ENCODE measurements around the gene GFRA4. TPM values are rescaled to one million over a fixed set of nuclear protein-coding genes. Genes with fewer than 3 reads are reported as not detected.

Gene GFRA4
- total RNA-seq, 2 experiments from 2014 or later, result not detected

- no peaks in the 10 kb centered on the region for H3K4me1 Mint-ChIP-seq (ENCODE audit: low read depth)
- H3K27me3 Mint-ChIP-seq, result no peaks in the 10 kb centered on the region
- no peak overlapping the region for H3K27ac Mint-ChIP-seq
- H3K36me3 Mint-ChIP-seq, result no peaks in the 10 kb centered on the region
- H3K9me3 Mint-ChIP-seq, result no peaks in the 10 kb centered on the region
- ChIA-PET CTCF (interaction anchor here (0.9 kb wide), 1 partner anchor 8 kb away, joined by 4 read pairs; no protein-coding TSS in a partner anchor), POLR2A (no interaction called here)
- intact Hi-C loops (cut with micrococcal nuclease), result no loop called here
- no peak overlapping the region for H3K4me3 Mint-ChIP-seq
- no peak for DNase-seq
Measured at GRCh38 chr20:3702611-3703391, 39.6 kb upstream of the GFRA4 start.

DNA sequence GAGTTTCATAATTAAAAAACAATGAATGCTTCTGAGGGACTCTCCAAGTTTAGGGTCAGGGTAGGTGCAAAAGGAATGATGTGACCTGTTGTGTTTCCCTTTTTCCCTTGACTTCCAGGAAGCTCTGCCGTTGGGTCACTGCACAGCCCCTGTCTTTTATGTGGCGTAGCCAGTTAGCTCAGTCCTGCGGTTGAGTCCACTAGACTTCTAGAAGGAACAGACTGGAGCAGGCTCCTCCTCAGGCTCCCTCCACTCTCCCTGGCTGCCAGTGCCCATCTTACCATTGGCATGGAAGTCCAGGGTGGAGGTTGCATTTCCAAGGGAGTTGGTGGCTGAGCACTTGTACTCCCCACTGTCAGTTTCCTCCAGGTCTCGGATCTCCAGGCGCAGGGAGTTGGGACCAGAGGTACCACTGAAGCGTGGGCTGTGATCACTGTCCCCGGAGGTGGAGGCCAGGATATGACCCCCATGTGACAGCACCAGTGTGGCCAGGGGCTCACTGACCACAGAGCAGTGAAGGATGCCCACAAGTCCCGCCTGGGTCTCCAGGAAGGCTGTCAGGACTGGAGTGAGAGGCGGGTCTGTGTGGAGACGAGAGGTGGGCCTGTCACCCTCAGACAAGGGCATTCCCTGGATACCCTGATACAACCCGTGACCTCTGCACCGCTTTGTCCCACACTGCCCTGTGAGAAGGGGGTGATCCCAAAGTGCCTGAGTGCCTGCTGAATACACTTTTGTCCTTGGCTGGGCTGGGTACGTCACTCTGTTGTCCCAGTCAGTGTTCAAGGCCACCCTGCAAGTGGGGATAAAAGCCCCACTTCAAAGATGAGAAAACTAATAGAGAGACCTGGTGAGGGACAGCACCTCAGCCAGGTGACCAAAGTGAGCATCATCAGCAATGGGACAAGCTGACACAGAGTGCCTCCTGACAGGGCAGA, 38.1 kb upstream of the GFRA4 start:
- CTCF ChIA-PET, result interaction anchor here (0.9 to 1.5 kb wide), 2 partner anchors 9 to 10 kb away, joined by 4 read pairs; no protein-coding TSS in a partner anchor
- POLR2A ChIA-PET, result no interaction called here
- no peaks in the 10 kb centered on the region for H3K27me3 Mint-ChIP-seq
- intact Hi-C loops (cut with micrococcal nuclease), result no loop called here
- DNase-seq, result no peak
- H3K9me3 Mint-ChIP-seq, result peaks cover 2% of the 10 kb centered on the region
- no peak overlapping the region for H3K4me3 Mint-ChIP-seq
- no peaks in the 10 kb centered on the region for H3K4me1 Mint-ChIP-seq (ENCODE audit: low read depth)
- H3K36me3 Mint-ChIP-seq, result no peaks in the 10 kb centered on the region
- H3K27ac Mint-ChIP-seq, result no peak overlapping the region

DNA sequence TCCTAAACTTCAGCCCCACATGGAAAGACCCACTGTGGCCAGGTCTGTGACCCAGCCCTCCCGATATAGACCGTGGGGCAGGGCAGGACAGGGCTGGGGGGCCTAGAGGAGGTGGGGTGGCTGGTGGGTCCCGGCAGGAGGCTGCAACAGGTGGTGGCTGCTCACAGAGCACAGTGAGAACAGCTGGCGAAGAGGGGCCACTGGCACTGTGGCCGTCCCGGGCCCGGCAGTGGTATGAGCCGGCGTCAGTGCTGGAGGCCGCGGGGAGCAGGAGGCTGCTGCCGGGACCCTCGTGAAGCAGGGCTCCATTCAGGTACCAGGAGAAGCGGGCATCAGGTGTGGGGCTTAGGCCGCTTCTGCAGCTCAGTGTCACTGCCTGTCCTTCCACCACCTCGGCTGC, 35.8 kb upstream of the GFRA4 start:
- ChIA-PET CTCF (interaction anchor here (0.8 to 1.1 kb wide), 2 partner anchors 22 to 28 kb away, joined by 3 read pairs; no protein-coding TSS in a partner anchor), POLR2A (no interaction called here)
- Mint-ChIP-seq H3K27me3 (no peaks in the 10 kb centered on the region), H3K4me3 (no peak overlapping the region), H3K36me3 (no peaks in the 10 kb centered on the region), H3K27ac (no peak overlapping the region), H3K4me1 (ENCODE audit: low read depth) (no peaks in the 10 kb centered on the region), H3K9me3 (peaks cover 3% of the 10 kb centered on the region)
- no peak for DNase-seq
- intact Hi-C loops (cut with micrococcal nuclease), result no loop called here

DNA sequence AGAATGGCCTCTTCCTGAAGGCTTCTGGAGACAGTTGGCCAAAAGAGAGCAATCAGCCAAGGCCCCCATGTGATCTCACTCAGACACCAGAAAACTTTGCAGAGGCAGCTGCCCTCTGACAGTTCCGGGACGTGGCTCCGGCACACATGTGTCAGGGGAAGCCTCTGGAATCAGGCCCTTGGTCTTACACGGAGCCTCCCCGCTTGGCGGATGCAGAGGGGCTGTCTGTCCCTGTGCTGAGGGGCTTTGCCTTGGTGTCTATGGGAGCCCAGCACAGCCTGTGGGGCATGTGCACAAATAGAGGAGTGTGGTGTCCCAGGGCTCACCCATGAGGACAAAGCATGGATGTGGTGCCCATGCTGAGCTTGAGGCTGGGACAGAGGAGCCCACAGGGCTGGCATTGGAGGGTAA, 35.4 kb upstream of the GFRA4 start:
- H3K27me3 Mint-ChIP-seq, result no peaks in the 10 kb centered on the region
- no peak overlapping the region for H3K4me3 Mint-ChIP-seq
- ChIA-PET CTCF (interaction anchor here (0.8 to 1.1 kb wide), 2 partner anchors 22 to 27 kb away, joined by 3 read pairs; no protein-coding TSS in a partner anchor), POLR2A (no interaction called here)
- no peaks in the 10 kb centered on the region for H3K4me1 Mint-ChIP-seq (ENCODE audit: low read depth)
- peaks cover 3% of the 10 kb centered on the region for H3K9me3 Mint-ChIP-seq
- intact Hi-C loops (cut with micrococcal nuclease), result no loop called here
- no peak overlapping the region for H3K27ac Mint-ChIP-seq
- DNase-seq, result no peak
- no peaks in the 10 kb centered on the region for H3K36me3 Mint-ChIP-seq

DNA sequence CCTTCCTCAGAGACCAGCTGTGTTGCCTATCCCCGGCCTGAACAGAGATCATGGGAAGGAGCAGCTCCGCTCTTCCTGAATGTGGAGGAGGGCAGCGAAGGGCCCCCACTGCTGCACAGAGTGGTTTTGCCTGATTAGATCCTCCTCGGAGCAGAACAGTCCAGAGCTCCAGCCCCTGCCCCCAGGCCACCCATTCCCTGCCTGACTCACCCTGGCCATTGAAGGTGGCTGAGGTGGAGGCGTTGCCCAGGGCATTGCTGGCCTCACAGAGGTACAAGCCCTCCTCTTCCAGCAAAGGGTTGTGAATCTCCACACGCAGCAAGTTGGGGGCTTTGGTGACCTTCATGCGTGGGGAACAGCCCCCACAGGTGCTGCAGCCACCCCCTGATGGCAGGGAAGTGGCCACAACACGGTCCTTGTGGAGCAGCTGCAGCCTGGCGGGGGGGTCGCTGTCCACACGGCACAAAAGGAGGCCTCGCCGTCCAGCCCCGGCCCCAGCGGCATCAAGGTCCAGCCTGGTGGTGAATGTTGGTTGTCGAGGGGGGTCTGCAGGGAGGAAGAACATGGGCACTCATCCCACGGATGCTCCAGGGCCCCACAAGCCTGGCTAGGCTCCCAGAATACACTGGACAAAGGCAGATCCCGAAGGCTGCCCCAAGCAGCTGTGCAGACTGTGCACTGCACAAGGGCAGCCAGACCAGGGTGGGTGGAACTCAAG, 34.5 kb upstream of the GFRA4 start:
- ChIA-PET POLR2A (no interaction called here), CTCF (interaction anchor here (1.3 kb wide), 1 partner anchor 29 kb away, joined by 3 read pairs; no protein-coding TSS in a partner anchor)
- H3K4me1 Mint-ChIP-seq (ENCODE audit: low read depth), result no peaks in the 10 kb centered on the region
- DNase-seq, result no peak
- no peaks in the 10 kb centered on the region for H3K36me3 Mint-ChIP-seq
- H3K9me3 Mint-ChIP-seq, result peaks cover 3% of the 10 kb centered on the region
- H3K4me3 Mint-ChIP-seq, result no peak overlapping the region
- H3K27ac Mint-ChIP-seq, result no peak overlapping the region
- intact Hi-C loops (cut with micrococcal nuclease), result no loop called here
- no peaks in the 10 kb centered on the region for H3K27me3 Mint-ChIP-seq

DNA sequence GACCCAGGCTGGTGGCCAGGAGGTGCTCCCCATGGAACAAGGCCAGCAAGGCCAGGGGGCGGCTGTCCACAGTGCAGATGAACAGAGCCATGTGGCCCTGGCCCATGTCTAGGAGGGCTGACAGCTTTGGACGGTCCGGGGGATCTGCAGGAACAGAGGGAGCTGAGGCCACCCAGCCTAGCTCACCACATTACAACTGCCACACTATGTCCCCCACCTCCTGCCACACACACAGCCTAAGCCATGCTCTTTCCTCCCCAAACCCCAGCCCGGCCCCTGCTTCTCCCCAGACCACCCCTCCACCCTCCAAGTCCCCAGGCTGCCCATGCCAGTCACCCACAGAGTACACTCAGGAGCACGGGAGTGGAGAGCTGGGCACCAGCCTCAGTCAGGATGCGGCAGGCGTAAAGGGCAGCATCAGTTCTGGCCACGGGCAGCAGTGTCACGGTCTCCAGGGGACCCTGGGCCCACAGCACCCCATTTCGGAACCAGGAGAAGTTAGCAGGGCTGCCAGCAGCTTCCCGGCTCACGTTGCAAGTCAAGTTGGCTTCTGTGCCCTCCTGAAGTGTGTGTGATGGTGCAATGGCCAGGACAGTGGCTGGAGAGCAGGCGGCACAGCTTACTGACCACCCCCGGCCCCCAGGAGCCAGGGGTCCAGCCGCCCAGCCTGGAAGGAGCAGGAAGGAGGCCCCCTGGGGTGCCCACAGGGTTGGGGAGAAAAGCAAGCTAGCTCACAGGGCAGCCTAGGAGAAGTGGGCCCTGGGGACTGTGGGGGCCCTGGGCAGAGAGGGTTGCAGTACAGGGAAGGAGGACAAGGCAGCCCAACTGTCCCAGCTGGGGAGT, 33.8 kb upstream of the GFRA4 start:
- CTCF ChIA-PET, result interaction anchor here (1.1 to 2.1 kb wide), 4 partner anchors 14 to 38 kb away, joined by 3 to 16 read pairs (median 6); no protein-coding TSS in a partner anchor
- no peaks in the 10 kb centered on the region for H3K36me3 Mint-ChIP-seq
- H3K4me3 Mint-ChIP-seq, result no peak overlapping the region
- H3K9me3 Mint-ChIP-seq, result peaks cover 3% of the 10 kb centered on the region
- POLR2A ChIA-PET, result no interaction called here
- DNase-seq, result no peak
- no peak overlapping the region for H3K27ac Mint-ChIP-seq
- no peaks in the 10 kb centered on the region for H3K27me3 Mint-ChIP-seq
- H3K4me1 Mint-ChIP-seq (ENCODE audit: low read depth), result no peaks in the 10 kb centered on the region
- intact Hi-C loops (cut with micrococcal nuclease), result no loop called here

GRCh38 chr20:3696200-3696599, 33.0 kb upstream of the GFRA4 start:
- Mint-ChIP-seq H3K4me3 (no peak overlapping the region), H3K27me3 (no peaks in the 10 kb centered on the region), H3K9me3 (peaks cover 3% of the 10 kb centered on the region), H3K27ac (no peak overlapping the region), H3K4me1 (ENCODE audit: low read depth) (no peaks in the 10 kb centered on the region), H3K36me3 (no peaks in the 10 kb centered on the region)
- intact Hi-C loops (cut with micrococcal nuclease), result no loop called here
- DNase-seq, result no peak
- POLR2A ChIA-PET, result no interaction called here
- CTCF ChIA-PET, result interaction anchor here (1.1 to 3.0 kb wide), 4 partner anchors 15 to 37 kb away, joined by 3 to 16 read pairs (median 12); no protein-coding TSS in a partner anchor

- Mint-ChIP-seq H3K4me1 (ENCODE audit: low read depth) (no peaks in the 10 kb centered on the region), H3K27me3 (no peaks in the 10 kb centered on the region), H3K36me3 (no peaks in the 10 kb centered on the region), H3K9me3 (peaks cover 3% of the 10 kb centered on the region), H3K4me3 (no peak overlapping the region), H3K27ac (no peak overlapping the region)
- CTCF ChIA-PET, result interaction anchor here (0.6 to 3.0 kb wide), 4 partner anchors 16 to 336 kb away, joined by 3 to 16 read pairs (median 4); no protein-coding TSS in a partner anchor
- DNase-seq, result no peak
- POLR2A ChIA-PET, result no interaction called here
- intact Hi-C loops (cut with micrococcal nuclease), result no loop called here
Measured at GRCh38 chr20:3694864-3695263, 31.7 kb upstream of the GFRA4 start.

DNA sequence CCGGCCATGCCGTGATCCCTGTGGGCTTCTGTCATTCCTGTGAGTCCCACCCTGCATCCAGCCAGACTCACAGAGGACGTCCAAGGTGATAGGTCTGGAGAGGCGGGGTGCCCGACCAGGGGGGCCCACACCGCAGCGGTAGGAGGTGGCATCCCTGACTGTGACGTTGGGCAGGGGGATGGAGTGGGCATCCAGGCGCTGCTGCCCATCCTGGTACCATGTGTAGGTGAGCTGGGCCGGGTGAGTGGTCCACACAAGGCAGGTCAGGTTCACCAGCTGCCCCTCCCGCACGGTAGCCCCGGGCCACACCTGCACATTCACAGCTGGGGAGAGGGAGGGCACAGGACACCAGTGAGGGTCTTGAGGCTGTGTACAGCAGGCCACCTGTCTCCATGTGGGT, 30.2 kb upstream of the GFRA4 start:
- CTCF ChIA-PET, result interaction anchor here (1.3 to 3.0 kb wide), 2 partner anchors 16 to 17 kb away, joined by 7 to 16 read pairs; no protein-coding TSS in a partner anchor
- Mint-ChIP-seq H3K9me3 (peaks cover 3% of the 10 kb centered on the region), H3K27ac (no peak overlapping the region), H3K4me1 (ENCODE audit: low read depth) (no peaks in the 10 kb centered on the region), H3K36me3 (no peaks in the 10 kb centered on the region), H3K27me3 (no peaks in the 10 kb centered on the region), H3K4me3 (no peak overlapping the region)
- intact Hi-C loops (cut with micrococcal nuclease), result no loop called here
- DNase-seq, result no peak
- POLR2A ChIA-PET, result interaction anchor here (0.5 kb wide), 1 partner anchor 55 kb away, joined by 3 read pairs; no protein-coding TSS in a partner anchor

DNA sequence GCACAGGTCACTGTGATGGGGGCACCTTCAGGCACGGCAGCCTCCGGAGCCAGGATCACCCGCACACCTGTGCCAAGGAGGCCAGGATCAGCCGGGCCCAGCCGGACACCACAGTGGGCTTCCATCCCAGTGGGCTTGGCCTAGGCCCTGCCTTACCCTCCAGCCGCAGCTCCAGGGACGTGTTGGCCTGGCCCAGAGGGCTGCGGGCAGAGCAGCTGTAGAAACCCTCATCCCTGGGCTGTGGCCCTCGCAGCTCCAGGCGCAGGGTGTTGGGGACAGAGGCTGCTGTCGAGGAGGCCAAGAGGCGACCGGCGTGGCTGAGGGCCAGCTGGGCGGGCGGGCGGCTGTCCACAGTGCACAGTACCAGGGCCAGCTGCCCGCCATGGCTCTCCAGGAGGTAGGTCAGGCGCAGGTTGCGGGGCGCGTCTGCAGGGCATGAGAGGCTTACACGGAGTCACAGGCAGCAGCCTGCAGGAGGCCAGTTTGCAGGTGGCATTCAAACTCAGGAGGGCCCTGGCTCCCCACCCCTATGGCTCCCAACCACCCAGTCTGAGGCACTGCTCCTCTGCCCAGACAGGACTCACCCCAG, 29.6 kb upstream of the GFRA4 start:
- no peak overlapping the region for H3K27ac Mint-ChIP-seq
- H3K9me3 Mint-ChIP-seq, result peaks cover 3% of the 10 kb centered on the region
- no peaks in the 10 kb centered on the region for H3K4me1 Mint-ChIP-seq (ENCODE audit: low read depth)
- H3K27me3 Mint-ChIP-seq, result no peaks in the 10 kb centered on the region
- intact Hi-C loops (cut with micrococcal nuclease), result no loop called here
- no peaks in the 10 kb centered on the region for H3K36me3 Mint-ChIP-seq
- POLR2A ChIA-PET, result no interaction called here
- CTCF ChIA-PET, result interaction anchor here (1.3 to 1.8 kb wide), 2 partner anchors 16 to 18 kb away, joined by 7 read pairs; no protein-coding TSS in a partner anchor
- DNase-seq, result no peak
- H3K4me3 Mint-ChIP-seq, result no peak overlapping the region

- POLR2A ChIA-PET, result no interaction called here
- H3K27ac Mint-ChIP-seq, result no peak overlapping the region
- intact Hi-C loops (cut with micrococcal nuclease), result no loop called here
- no peak for DNase-seq
- no peaks in the 10 kb centered on the region for H3K36me3 Mint-ChIP-seq
- H3K27me3 Mint-ChIP-seq, result peaks cover 2% of the 10 kb centered on the region
- CTCF ChIA-PET, result interaction anchor here (1.8 kb wide), 1 partner anchor 15 kb away, joined by 7 read pairs; no protein-coding TSS in a partner anchor
- H3K4me3 Mint-ChIP-seq, result no peak overlapping the region
- H3K4me1 Mint-ChIP-seq (ENCODE audit: low read depth), result no peaks in the 10 kb centered on the region
- H3K9me3 Mint-ChIP-seq, result peaks cover 3% of the 10 kb centered on the region
Measured at GRCh38 chr20:3691897-3692296, 28.7 kb upstream of the GFRA4 start.
